GM12801 (cell line): ENCODE measurements around the gene PXDC1.

Source experiments
- CTCF ChIP-seq: IDR thresholded peaks from one replicate; pipeline ENCODE4 v1.5.1; 2011; ENCODE audit warnings: control low read depth; ENCODE audit not compliant: insufficient read length; ENCODE audit errors: extremely low read depth

Gene PXDC1

GRCh38 chr6:3779574-3779849 lies 28.0 kb upstream of the PXDC1 start:
- no peak for TF ChIP-seq CTCF

GRCh38 chr6:3778701-3779573 lies 27.4 kb upstream of the PXDC1 start:
- no peak for TF ChIP-seq CTCF

- no peak for TF ChIP-seq CTCF
Measured at GRCh38 chr6:3777730-3778461, 26.4 kb upstream of the PXDC1 start.

- no peak for TF ChIP-seq CTCF
Measured at GRCh38 chr6:3776881-3777507, 25.5 kb upstream of the PXDC1 start.

- TF ChIP-seq CTCF, result no peak
Measured at GRCh38 chr6:3775847-3776246, 24.3 kb upstream of the PXDC1 start.

GRCh38 chr6:3775386-3775785 lies 23.9 kb upstream of the PXDC1 start:
- TF ChIP-seq CTCF, result no peak

GRCh38 chr6:3773678-3774298 lies 22.3 kb upstream of the PXDC1 start:
- no peak for TF ChIP-seq CTCF
